ENCODE results near the gene ZNF445. TPM values are rescaled to one million over a fixed set of nuclear protein-coding genes. Genes with fewer than 3 reads are reported as not detected.

Gene ZNF445
- total RNA-seq, 1 donor: 9.8 TPM

DNA sequence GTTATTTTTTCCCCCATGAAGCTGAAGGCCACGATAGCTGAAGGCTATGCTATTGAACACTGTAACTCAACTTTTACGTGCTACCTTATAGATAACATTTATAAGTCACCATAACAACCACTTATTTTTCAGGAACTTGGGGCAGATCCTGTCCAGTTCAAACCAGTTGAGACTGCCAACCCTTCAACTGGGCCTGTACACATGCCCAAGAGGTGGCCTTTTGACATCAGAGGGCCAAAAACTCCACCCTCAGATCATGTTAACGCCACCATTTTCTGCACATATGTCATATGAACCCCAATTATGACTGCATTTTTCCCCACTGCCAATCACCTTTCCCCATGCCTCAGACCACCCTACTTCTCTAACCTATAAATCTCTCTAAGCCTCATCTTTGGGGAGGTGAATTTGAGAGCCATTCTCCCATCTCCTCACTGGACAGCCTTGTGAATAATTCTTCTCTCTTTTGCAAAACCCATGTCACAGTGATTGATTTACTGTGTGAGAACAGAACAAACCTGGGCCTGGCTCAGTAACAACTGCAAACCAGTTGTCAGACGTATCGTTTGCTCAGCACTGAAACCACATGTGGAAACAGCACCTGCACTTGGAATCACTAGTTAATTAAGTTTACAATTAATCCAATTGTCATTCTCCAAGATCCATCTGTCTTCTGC is 42.5 kb downstream of the ZNF445 start:
- H4K20me1 ChIP-seq (ENCODE audit: insufficient read depth, low read length): no peaks in the 10 kb centered on the region
- H3K79me2 ChIP-seq (ENCODE audit: insufficient read depth, low read length): no peaks in the 10 kb centered on the region
- no peak overlapping the region for H3K27ac ChIP-seq (ENCODE audit: low read depth, low read length)
- no peak for DNase-seq (ENCODE audit: insufficient read length, low spot score, missing footprints)
- no peak overlapping the region for H3K4me3 ChIP-seq (ENCODE audit: insufficient read depth, low read length)
- no peaks in the 10 kb centered on the region for H3K36me3 ChIP-seq (ENCODE audit: insufficient read depth, low read length)
- H2AFZ ChIP-seq (ENCODE audit: low read length): no peak overlapping the region
- TF ChIP-seq, protein P1, sequence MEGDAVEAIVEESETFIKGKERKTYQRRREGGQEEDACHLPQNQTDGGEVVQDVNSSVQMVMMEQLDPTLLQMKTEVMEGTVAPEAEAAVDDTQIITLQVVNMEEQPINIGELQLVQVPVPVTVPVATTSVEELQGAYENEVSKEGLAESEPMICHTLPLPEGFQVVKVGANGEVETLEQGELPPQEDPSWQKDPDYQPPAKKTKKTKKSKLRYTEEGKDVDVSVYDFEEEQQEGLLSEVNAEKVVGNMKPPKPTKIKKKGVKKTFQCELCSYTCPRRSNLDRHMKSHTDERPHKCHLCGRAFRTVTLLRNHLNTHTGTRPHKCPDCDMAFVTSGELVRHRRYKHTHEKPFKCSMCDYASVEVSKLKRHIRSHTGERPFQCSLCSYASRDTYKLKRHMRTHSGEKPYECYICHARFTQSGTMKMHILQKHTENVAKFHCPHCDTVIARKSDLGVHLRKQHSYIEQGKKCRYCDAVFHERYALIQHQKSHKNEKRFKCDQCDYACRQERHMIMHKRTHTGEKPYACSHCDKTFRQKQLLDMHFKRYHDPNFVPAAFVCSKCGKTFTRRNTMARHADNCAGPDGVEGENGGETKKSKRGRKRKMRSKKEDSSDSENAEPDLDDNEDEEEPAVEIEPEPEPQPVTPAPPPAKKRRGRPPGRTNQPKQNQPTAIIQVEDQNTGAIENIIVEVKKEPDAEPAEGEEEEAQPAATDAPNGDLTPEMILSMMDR (IDR thresholded peaks at IDR 0.05; ENCODE audit: extremely low read depth, low read depth, low read length): no peak
- H3K9me3 ChIP-seq (ENCODE audit: low read depth, low read length): no peaks in the 10 kb centered on the region
- no peak overlapping the region for H3K4me2 ChIP-seq (ENCODE audit: insufficient read depth, low read length)
- peaks cover 8% of the 10 kb centered on the region for H3K4me1 ChIP-seq (ENCODE audit: insufficient read depth, low read length)
- peaks cover 8% of the 10 kb centered on the region for H3K27me3 ChIP-seq (ENCODE audit: insufficient read depth, low read length)

GRCh38 chr3:44430466-44430865 is 47.0 kb downstream of the ZNF445 start:
- DNase-seq (ENCODE audit: insufficient read length, low spot score, missing footprints): no peak
- H3K27ac ChIP-seq (ENCODE audit: low read depth, low read length): no peak overlapping the region
- H2AFZ ChIP-seq (ENCODE audit: low read length): no peak overlapping the region
- H4K20me1 ChIP-seq (ENCODE audit: insufficient read depth, low read length): no peaks in the 10 kb centered on the region
- no peak overlapping the region for H3K4me3 ChIP-seq (ENCODE audit: insufficient read depth, low read length)
- no peak overlapping the region for H3K4me2 ChIP-seq (ENCODE audit: insufficient read depth, low read length)
- H3K9me3 ChIP-seq (ENCODE audit: low read depth, low read length): no peaks in the 10 kb centered on the region
- no peaks in the 10 kb centered on the region for H3K4me1 ChIP-seq (ENCODE audit: insufficient read depth, low read length)
- H3K36me3 ChIP-seq (ENCODE audit: insufficient read depth, low read length): no peaks in the 10 kb centered on the region
- TF ChIP-seq, protein P1 (IDR thresholded peaks at IDR 0.05; ENCODE audit: extremely low read depth, low read depth, low read length): no peak
- peaks cover 8% of the 10 kb centered on the region for H3K27me3 ChIP-seq (ENCODE audit: insufficient read depth, low read length)
- H3K79me2 ChIP-seq (ENCODE audit: insufficient read depth, low read length): no peaks in the 10 kb centered on the region

DNA sequence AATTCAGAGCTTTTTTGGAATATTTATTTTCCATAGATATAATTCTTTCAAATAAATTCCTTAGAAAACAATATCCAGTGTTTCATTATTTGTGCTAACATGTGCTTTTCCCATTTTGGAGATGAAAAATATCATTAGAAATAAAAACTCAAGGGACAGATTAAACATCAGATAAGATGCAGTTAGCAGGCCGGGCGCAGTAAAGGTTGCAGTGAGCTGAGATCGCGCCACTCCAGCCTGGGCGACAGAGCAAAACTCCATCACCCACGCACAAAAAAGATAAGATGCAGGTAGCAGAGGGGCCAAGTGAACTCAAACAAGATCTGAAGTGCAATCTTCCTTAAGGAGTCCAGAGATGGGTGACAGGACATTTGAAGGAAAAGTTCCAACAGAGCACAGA is 48.0 kb downstream of the ZNF445 start:
- Histone ChIP-seq H3K4me3 (ENCODE audit: insufficient read depth, low read length) (no peak overlapping the region), H3K27ac (ENCODE audit: low read depth, low read length) (no peak overlapping the region), H3K9me3 (ENCODE audit: low read depth, low read length) (no peaks in the 10 kb centered on the region), H3K36me3 (ENCODE audit: insufficient read depth, low read length) (no peaks in the 10 kb centered on the region), H3K27me3 (ENCODE audit: insufficient read depth, low read length) (peaks cover 8% of the 10 kb centered on the region), H3K4me1 (ENCODE audit: insufficient read depth, low read length) (no peaks in the 10 kb centered on the region), H3K79me2 (ENCODE audit: insufficient read depth, low read length) (no peaks in the 10 kb centered on the region), H2AFZ (ENCODE audit: low read length) (no peak overlapping the region), H3K4me2 (ENCODE audit: insufficient read depth, low read length) (no peak overlapping the region), H4K20me1 (ENCODE audit: insufficient read depth, low read length) (no peaks in the 10 kb centered on the region)
- TF ChIP-seq, protein P1 (IDR thresholded peaks at IDR 0.05; ENCODE audit: extremely low read depth, low read depth, low read length): no peak
- DNase-seq (ENCODE audit: insufficient read length, low spot score, missing footprints): no peak

- no peaks in the 10 kb centered on the region for H3K4me1 ChIP-seq (ENCODE audit: insufficient read depth, low read length)
- no peaks in the 10 kb centered on the region for H3K36me3 ChIP-seq (ENCODE audit: insufficient read depth, low read length)
- H3K4me3 ChIP-seq (ENCODE audit: insufficient read depth, low read length): no peak overlapping the region
- no peaks in the 10 kb centered on the region for H4K20me1 ChIP-seq (ENCODE audit: insufficient read depth, low read length)
- DNase-seq (ENCODE audit: insufficient read length, low spot score, missing footprints): no peak
- no peaks in the 10 kb centered on the region for H3K9me3 ChIP-seq (ENCODE audit: low read depth, low read length)
- no peaks in the 10 kb centered on the region for H3K79me2 ChIP-seq (ENCODE audit: insufficient read depth, low read length)
- peaks cover 8% of the 10 kb centered on the region for H3K27me3 ChIP-seq (ENCODE audit: insufficient read depth, low read length)
- no peak overlapping the region for H3K27ac ChIP-seq (ENCODE audit: low read depth, low read length)
- TF ChIP-seq, protein P1 (IDR thresholded peaks at IDR 0.05; ENCODE audit: extremely low read depth, low read depth, low read length): no peak
- no peak overlapping the region for H2AFZ ChIP-seq (ENCODE audit: low read length)
- no peak overlapping the region for H3K4me2 ChIP-seq (ENCODE audit: insufficient read depth, low read length)
Measured at GRCh38 chr3:44428910-44429309, 48.6 kb downstream of the ZNF445 start.
